GM23248 (cell line): ENCODE data around the gene CTRL.

Source experiments
- EZH2 ChIP-seq: fragments of 200-600 bp; sonication (generic); IDR thresholded peaks from 2 replicates; pipeline ENCODE4 v1.6.1; 2018; ENCODE audit warnings: antibody characterized with exemption, mild to moderate bottlenecking; ENCODE audit not compliant: insufficient read depth, poor library complexity, severe bottlenecking
- EZH2phosphoT487 ChIP-seq: fragments of 200-600 bp; sonication (generic); IDR thresholded peaks from 2 replicates; pipeline ENCODE4 v1.6.1; 2018; ENCODE audit warnings: antibody characterized with exemption, moderate library complexity, mild to moderate bottlenecking, low read depth; ENCODE audit not compliant: insufficient read depth

DNA sequence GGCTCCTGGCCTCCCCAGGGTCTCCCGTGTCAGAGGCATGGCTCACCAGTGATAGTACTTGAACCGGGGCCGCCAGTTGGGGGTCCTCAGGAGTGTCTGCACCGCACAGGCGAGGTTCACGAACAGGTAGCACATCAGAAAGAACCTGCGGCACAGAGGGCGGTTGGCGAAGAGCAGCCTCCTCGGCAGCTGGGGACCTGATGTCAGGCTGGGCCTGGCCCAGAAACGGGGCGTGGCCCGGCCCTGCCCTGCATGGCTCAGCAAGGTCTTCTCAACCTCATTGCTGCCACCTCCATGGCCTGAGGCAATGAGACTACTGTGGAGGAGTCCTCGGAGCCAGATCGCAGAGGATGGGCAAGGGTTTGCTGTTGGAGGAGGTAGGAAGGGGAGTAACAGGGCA is 16.4 kb upstream of the CTRL start:
- TF ChIP-seq EZH2phosphoT487 (no peak), EZH2 (no peak)
